Coronary artery (tissue), 2 donors: ENCODE results near the gene IL21.

Experiments
- DNase-seq: peaks from one replicate; pipeline ENCODE4 v3.0.0-alpha.2; 2017; ENCODE audit warnings: low spot score
- H3K27ac ChIP-seq, 2 donors: fragments of 200-600 bp; sonication (generic); one replicate each; pipeline ENCODE4 v1.5.1; 2016 to 2019
- H3K4me3 ChIP-seq: fragments of 200-600 bp; sonication (generic); 2 replicates; pipeline ENCODE4 v1.5.1; 2016; ENCODE audit warnings: mild to moderate bottlenecking, moderate library complexity
- TF ChIP-seq, protein P1 (sequence below): fragments of 200-600 bp; sonication (generic); IDR thresholded peaks from one replicate; pipeline ENCODE4 v1.5.1; 2019; ENCODE audit warnings: antibody characterized with exemption

The IL21 gene

DNA sequence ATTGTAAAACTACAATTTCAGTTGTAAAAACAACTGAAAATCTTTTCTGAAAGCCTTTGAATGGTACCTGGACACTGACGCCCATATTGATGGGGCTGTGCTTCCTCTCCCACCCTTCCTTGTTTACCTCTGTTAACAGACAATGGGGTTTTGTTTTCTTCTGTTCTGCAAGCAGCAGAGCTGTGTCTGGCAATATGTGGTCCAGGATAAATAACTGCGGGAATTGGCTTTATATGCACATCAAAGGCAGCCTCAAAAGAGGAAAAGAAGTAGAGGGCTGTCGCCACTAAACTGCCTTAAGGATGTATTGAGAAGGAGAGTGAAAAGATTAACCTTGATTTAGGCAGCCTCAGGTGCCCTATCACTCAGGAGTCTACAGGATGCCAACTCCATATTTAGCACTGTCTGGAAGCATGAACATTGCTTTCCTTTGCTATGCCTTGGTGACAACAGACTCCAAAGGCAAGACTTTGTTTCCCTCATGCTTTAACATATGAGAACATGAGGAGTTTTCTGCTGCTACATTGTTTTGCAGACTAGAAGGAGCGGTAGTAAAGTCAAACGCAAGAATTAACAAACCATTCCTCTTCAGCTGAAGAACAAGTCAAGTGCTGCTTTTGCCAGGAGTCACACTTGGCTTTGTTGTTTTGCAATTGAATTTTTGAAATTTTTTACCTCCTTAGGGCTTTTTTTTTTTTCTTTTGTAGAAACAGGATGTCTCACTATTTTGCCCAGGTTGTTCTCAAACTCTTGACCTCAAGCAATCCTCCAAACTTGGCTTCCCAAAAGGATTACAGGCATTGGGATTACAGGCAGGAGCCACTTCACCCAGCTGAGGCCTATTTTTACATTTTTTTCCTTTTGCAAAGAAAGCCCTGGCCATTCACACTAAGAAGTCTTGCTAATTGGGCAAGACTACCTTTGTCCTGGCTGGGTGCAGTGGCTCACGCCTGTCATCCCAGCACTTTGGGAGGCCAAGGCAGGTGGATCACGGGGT, 3.0 kb downstream of the IL21 start:
- DNase-seq = no peak
- no peak overlapping the region for H3K27ac ChIP-seq
- TF ChIP-seq, protein P1, sequence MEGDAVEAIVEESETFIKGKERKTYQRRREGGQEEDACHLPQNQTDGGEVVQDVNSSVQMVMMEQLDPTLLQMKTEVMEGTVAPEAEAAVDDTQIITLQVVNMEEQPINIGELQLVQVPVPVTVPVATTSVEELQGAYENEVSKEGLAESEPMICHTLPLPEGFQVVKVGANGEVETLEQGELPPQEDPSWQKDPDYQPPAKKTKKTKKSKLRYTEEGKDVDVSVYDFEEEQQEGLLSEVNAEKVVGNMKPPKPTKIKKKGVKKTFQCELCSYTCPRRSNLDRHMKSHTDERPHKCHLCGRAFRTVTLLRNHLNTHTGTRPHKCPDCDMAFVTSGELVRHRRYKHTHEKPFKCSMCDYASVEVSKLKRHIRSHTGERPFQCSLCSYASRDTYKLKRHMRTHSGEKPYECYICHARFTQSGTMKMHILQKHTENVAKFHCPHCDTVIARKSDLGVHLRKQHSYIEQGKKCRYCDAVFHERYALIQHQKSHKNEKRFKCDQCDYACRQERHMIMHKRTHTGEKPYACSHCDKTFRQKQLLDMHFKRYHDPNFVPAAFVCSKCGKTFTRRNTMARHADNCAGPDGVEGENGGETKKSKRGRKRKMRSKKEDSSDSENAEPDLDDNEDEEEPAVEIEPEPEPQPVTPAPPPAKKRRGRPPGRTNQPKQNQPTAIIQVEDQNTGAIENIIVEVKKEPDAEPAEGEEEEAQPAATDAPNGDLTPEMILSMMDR = no peak
- no peak overlapping the region for H3K4me3 ChIP-seq

DNA sequence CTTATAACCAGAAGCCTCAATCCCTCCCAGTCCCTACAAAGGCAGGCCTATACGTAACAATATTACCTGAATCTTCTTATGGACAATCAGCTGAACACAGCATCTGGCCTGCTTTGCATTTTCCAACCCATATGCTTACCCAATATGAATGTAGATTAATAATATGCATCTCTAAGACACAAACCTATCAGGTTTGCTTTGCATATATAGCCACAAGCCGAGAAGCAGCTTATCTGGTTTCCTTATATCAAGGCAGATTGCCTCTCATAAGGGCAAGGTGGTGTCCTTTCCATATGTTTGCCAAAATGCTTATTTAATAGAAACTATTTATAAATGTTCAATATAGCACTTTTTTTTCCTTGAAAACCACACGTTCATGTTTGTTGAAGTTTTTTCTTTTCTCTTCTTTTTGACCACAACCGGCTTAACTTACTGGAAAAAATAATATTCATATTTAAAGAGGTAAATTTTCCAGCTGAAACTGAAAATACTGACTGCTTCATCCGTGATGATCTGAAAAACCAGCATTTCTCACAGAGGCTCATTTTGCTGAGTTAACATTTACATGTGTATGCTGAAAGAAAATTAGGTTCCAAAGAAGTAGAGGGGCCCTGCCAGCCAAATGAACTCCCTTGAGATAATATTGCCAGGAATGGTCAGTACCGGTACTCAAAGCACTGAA, 3.8 kb downstream of the IL21 start:
- DNase-seq = no peak
- TF ChIP-seq, protein P1 = no peak
- Histone ChIP-seq H3K27ac (no peak overlapping the region), H3K4me3 (no peak overlapping the region)

DNA sequence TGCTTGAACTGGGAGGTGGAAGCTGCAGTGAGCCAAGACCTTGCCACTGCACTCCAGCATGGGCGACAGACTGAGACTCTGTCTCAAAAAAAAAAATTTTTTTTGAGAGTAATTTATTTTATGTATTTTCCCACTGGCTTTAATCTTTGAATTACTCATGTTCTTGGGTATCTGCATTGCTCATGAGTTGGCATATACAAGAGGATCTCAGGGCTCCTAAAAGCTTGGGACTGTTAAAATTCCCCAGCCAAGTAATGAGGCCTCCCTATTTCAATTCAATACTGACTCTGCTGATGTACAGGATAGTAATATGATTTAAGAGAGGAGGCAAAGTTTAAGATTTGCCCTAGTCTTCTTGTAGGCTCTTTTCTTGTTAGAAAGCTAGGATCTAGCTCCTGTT, 6.2 kb downstream of the IL21 start:
- TF ChIP-seq, protein P1 = no peak
- no peak overlapping the region for H3K27ac ChIP-seq
- H3K4me3 ChIP-seq = no peak overlapping the region
- DNase-seq = no peak

DNA sequence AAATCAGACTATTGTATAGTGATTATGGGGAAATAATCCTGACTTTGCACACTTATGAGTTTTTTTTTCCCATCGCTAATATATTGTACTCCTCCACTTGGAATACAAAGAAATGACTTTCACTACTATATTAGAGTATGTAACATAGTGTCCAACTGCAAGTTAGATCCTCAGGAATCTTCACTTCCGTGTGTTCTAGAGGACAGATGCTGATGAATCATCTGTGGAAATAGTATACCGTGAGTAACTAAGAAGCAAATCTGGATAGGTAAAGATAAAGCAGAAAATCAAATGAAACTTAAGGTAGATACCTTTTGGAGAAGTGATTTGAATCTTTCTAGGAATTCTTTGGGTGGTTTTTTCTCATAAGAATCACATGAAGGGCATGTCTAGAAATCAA, 8.3 kb downstream of the IL21 start:
- Histone ChIP-seq H3K4me3 (no peak overlapping the region), H3K27ac (no peak overlapping the region)
- TF ChIP-seq, protein P1 = no peak
- no peak for DNase-seq

DNA sequence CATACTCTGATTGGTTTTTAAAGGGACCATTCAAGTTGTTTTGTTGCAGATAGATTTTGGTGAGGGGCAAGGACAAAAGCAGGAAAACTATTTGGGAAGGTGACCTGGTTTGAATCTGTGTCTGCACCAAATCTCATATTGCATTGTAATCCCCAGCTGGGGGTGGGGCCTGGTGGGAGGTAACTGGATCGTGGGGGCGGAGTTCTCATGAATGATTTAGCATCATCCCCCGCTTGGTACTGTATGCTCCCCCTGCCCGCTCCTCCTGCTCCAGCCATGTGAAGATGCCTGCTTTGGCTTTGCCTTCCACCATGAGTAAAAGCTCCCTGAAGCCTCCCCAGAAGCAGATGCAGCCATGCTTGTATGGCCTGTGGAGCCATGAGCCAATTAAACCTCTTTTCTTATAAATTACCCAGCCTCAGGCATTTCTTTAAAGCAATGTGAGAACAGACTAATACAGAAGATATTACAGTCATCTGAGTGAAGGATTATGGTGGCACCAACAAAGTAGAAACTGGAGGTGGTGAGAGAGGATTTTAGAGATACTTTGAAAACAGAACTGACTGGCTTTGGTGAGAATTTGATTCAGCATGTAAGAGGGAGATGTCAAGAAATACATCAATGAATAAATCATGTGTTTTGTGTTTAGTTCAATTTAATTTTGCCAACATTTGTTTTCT, 14.4 kb downstream of the IL21 start:
- DNase-seq = no peak
- Histone ChIP-seq H3K27ac (no peak overlapping the region), H3K4me3 (no peak overlapping the region)
- TF ChIP-seq, protein P1 = no peak

DNA sequence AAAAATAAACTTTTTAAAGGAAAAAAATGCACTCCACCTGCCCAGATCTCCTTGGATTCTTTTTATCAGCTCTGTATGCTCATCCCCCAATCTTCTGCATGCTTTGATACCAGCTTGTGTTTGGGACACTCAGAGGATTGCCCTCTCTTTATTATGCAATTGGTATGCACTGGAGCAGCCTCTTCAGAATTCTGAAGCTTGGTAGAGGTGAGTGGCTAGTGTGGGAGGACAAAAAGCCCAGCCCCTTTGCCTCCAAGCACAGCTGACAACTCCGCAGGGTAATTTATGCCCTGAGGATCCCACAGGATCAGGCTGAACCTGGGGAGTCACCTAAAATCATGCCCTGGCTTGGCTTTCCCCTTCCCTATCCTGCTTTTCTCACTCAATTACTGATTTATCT, 16.7 kb downstream of the IL21 start:
- Histone ChIP-seq H3K27ac (no peak overlapping the region), H3K4me3 (no peak overlapping the region)
- TF ChIP-seq, protein P1 = no peak
- no peak for DNase-seq
